Omental fat pad (tissue), 4 donors: ENCODE data around the gene BAMBI. TPM values are rescaled to one million over a fixed set of nuclear protein-coding genes. Genes with fewer than 3 reads are reported as not detected.
A peak's percentile ranks its signal among the peaks of the same experiment; 100 is the strongest.
"Not testable (repeated sequence)": the region's sequence is repeated elsewhere in the genome, so short reads cannot be mapped to it uniquely, and the experiment has no call there.

Experiments used
- ATAC-seq: fragments of 150-250 bp; one replicate; pipeline ENCODE4 v1.9.1; 2016; ENCODE audit warnings: mild to moderate bottlenecking, moderate library complexity; ENCODE audit not compliant: low FRiP score
- DNase-seq: peaks from one replicate; pipeline ENCODE4 v3.0.0-alpha.2; 2019; ENCODE audit warnings: low spot score
- CTCF ChIP-seq, 3 donors: fragments of 450-650 bp; IDR thresholded peaks; one replicate each; pipeline ENCODE4 v1.5.1; 2016 to 2017; ENCODE audit warnings: antibody characterized with exemption in 3 of 3, mild to moderate bottlenecking in 3 of 3, moderate library complexity in 2 of 3
- total RNA-seq, 4 donors: library from RNA; depleted of rRNA; stranded (reverse); fragments of >200 nt; gene quantifications; one replicate each; pipeline ENCODE4 v1.1.0, GENCODE V29; 2016

BAMBI gene
- total RNA-seq, 4 donors from 2014 or later = 6.9 to 20.5 (median 13.3) TPM

GRCh38 chr10:28638392-28638791, 38.9 kb upstream of the BAMBI start:
- no peak for ATAC-seq
- no peak for TF ChIP-seq CTCF (IDR thresholded peaks at IDR 0.05)
- no peak for DNase-seq

GRCh38 chr10:28640551-28640950, 36.8 kb upstream of the BAMBI start:
- DNase-seq = no peak
- no peak for TF ChIP-seq CTCF (IDR thresholded peaks at IDR 0.05)
- no peak for ATAC-seq

GRCh38 chr10:28644647-28645046, 32.7 kb upstream of the BAMBI start:
- no peak for TF ChIP-seq CTCF (IDR thresholded peaks at IDR 0.05)
- ATAC-seq (no peak), DNase-seq (no peak)

GRCh38 chr10:28652106-28652505, 25.2 kb upstream of the BAMBI start:
- no peak for TF ChIP-seq CTCF (IDR thresholded peaks at IDR 0.05)
- DNase-seq (no peak), ATAC-seq (no peak)

- TF ChIP-seq CTCF (IDR thresholded peaks at IDR 0.05) = no peak
- no peak for DNase-seq
- ATAC-seq = no peak
Measured at GRCh38 chr10:28652703-28653102, 24.6 kb upstream of the BAMBI start.

- not testable (repeated sequence) for ATAC-seq, DNase-seq
Measured at GRCh38 chr10:28658824-28659223, 18.5 kb upstream of the BAMBI start.

- ATAC-seq = peak; percentile 10
- TF ChIP-seq CTCF (IDR thresholded peaks at IDR 0.05) = no peak
- DNase-seq = no peak
Measured at GRCh38 chr10:28661035-28661434, 16.3 kb upstream of the BAMBI start.
